B cell (primary cell): ENCODE results near the gene NKAIN2. TPM values are rescaled to one million over a fixed set of nuclear protein-coding genes. Genes with fewer than 3 reads are reported as not detected.

Experiments used
- ATAC-seq: fragments of 200-7000 bp; cut with Tn5 transposase; one replicate; pipeline ENCODE4 v1.10.0; 2021; ENCODE audit warnings: low read depth, mild to moderate bottlenecking, moderate number of reproducible peaks, moderate library complexity
- CTCF ChIA-PET: fragments of 350-600 bp; sonication (Branson Sonifier 250); formaldehyde crosslinking; loops from one replicate; lab custom pipeline; 2021; ENCODE audit warnings: antibody characterized with exemption, inconsistent platforms; lab: Charles Lee
- POLR2A ChIA-PET: fragments of 350-600 bp; sonication (Branson Sonifier 250); formaldehyde crosslinking; loops from one replicate; lab custom pipeline; 2021; ENCODE audit warnings: antibody characterized with exemption; lab: Charles Lee
- DNase-seq: peaks from one replicate; pipeline ENCODE4 v3.0.0; 2013
- H2AFZ ChIP-seq: 2 replicates; pipeline ENCODE4 v1.6.1; 2012; ENCODE audit warnings: mild to moderate bottlenecking, low read depth, low read length; ENCODE audit not compliant: insufficient read depth, poor library complexity, severe bottlenecking
- H3K27ac ChIP-seq, 2 donors: 1 replicate in 1 of 2; 2 replicates in 1 of 2; pipeline ENCODE4 v1.5.1; 2012 to 2013; ENCODE audit warnings: low read length in 2 of 2, mild to moderate bottlenecking in 2 of 2, moderate library complexity in 1 of 2
- H3K27me3 ChIP-seq, 4 experiments: fragments of 200-600 bp in 1 of 4; sonication (generic) in 1 of 4; replicated peaks in 1 of 4; 1 replicate in 2 of 4; 2 replicates in 2 of 4; pipeline versions ENCODE4 v1.6.1 to v1.7.0; 2013 to 2016; ENCODE audit warnings: low read length in 3 of 4, mild to moderate bottlenecking in 2 of 4, mixed read lengths in 1 of 4, moderate library complexity in 1 of 4; ENCODE audit not compliant: insufficient read depth in 4 of 4, control insufficient read depth in 3 of 4; ENCODE audit errors: control extremely low read depth in 1 of 4
- H3K36me3 ChIP-seq, 2 experiments: replicated peaks in 1 of 2; 1 replicate in 1 of 2; 2 replicates in 1 of 2; pipeline versions ENCODE4 v1.6.1 to v1.7.1; 2013; ENCODE audit warnings: low read length in 1 of 2; ENCODE audit not compliant: insufficient read depth in 2 of 2, control insufficient read depth in 1 of 2; ENCODE audit errors: control extremely low read depth in 1 of 2, extremely low read depth in 1 of 2
- H3K4me1 ChIP-seq, 2 donors: fragments of 200-600 bp in 1 of 2; sonication (generic) in 1 of 2; 1 replicate in 1 of 2; 2 replicates in 1 of 2; pipeline versions ENCODE4 v1.5.1 to v1.6.1; 2013 to 2017; ENCODE audit warnings: low read length in 2 of 2; ENCODE audit not compliant: control insufficient read depth in 2 of 2, insufficient read depth in 2 of 2
- H3K4me2 ChIP-seq: replicated peaks from 2 replicates; pipeline ENCODE3; 2012; ENCODE audit warnings: mild to moderate bottlenecking, low read depth, low read length; ENCODE audit not compliant: poor library complexity, severe bottlenecking
- H3K4me3 ChIP-seq, 5 experiments: fragments of 200-600 bp in 1 of 5; sonication (generic) in 1 of 5; 1 replicate in 3 of 5; 2 replicates in 2 of 5; pipeline versions ENCODE4 v1.5.1 to v1.7.0; 2011 to 2016; ENCODE audit warnings: low read length in 4 of 5, mild to moderate bottlenecking in 4 of 5, low read depth in 2 of 5, control low read depth in 1 of 5, moderate library complexity in 1 of 5; ENCODE audit not compliant: insufficient read depth in 1 of 5; ENCODE audit errors: control extremely low read depth in 1 of 5, extremely low read depth in 1 of 5
- H3K79me2 ChIP-seq: fragments of 200-600 bp; sonication (generic); one replicate; pipeline ENCODE4 v1.6.0; 2016; ENCODE audit warnings: low read length; ENCODE audit not compliant: control insufficient read depth, insufficient read depth
- H3K9ac ChIP-seq: fragments of 200-600 bp; sonication (generic); 2 replicates; pipeline ENCODE4 v1.6.1; 2017; ENCODE audit warnings: mild to moderate bottlenecking, low read length, moderate library complexity
- H3K9me3 ChIP-seq, 3 donors: one replicate each; pipeline versions ENCODE4 v1.6.1 to v1.7.1; 2013; ENCODE audit warnings: low read length in 2 of 3; ENCODE audit not compliant: control insufficient read depth in 2 of 3, insufficient read depth in 1 of 3; ENCODE audit errors: control extremely low read depth in 1 of 3
- H4K20me1 ChIP-seq: 2 replicates; pipeline ENCODE4 v1.6.0; 2012; ENCODE audit warnings: mild to moderate bottlenecking, low read length; ENCODE audit not compliant: insufficient read depth, control insufficient read depth, poor library complexity, severe bottlenecking
- H3K27ac Mint-ChIP-seq: one replicate; pipeline ENCODE4 v1.8.0; 2021; ENCODE audit warnings: mixed read lengths
- H3K27me3 Mint-ChIP-seq: one replicate; pipeline ENCODE4 v1.8.0; 2021; ENCODE audit warnings: mixed read lengths
- H3K4me1 Mint-ChIP-seq: one replicate; pipeline ENCODE4 v1.8.0; 2021; ENCODE audit warnings: mixed read lengths
- H3K4me3 Mint-ChIP-seq: one replicate; pipeline ENCODE4 v1.8.0; 2021; ENCODE audit warnings: mixed read lengths
- H3K9me3 Mint-ChIP-seq: one replicate; pipeline ENCODE4 v1.8.0; 2022; ENCODE audit warnings: mixed read lengths; ENCODE audit not compliant: insufficient read depth
- CTCF ChIP-seq: fragments of 200-600 bp; IDR thresholded peaks from one replicate; pipeline ENCODE4 v1.8.0; 2022; ENCODE audit warnings: antibody characterized with exemption, mild to moderate bottlenecking
- EZH2 ChIP-seq: IDR thresholded peaks from 2 replicates; pipeline ENCODE4 v1.6.1; 2012; ENCODE audit warnings: borderline replicate concordance, low read depth, mild to moderate bottlenecking, moderate library complexity, low read length; ENCODE audit not compliant: insufficient read depth, poor library complexity, severe bottlenecking
- WGBS: methylation state at CpG from one replicate; pipeline ENCODE4 v1.1.5; 2013; ENCODE audit warnings: missing lambda C conversion rate; ENCODE audit not compliant: insufficient coverage; 5-methylcytosine and 5-hydroxymethylcytosine counted together
- intact Hi-C: fragments of 100-400 bp; cut with micrococcal nuclease; formaldehyde crosslinking; loops from one replicate; pipeline ENCODE4 v1.10.0; 2022
- polyA plus RNA-seq: library from polyadenylated mRNA; depleted of rRNA; stranded (reverse); fragments of >200 nt; gene quantifications from 2 replicates; pipeline ENCODE4 v1.2.3, GENCODE V29; 2012
- total RNA-seq, 2 donors: library from RNA; stranded (reverse); fragments of 120-200 nt in 1 of 2; gene quantifications; 1 replicate in 1 of 2; 2 replicates in 1 of 2; pipeline versions ENCODE4 v1.2.3 to v1.2.4, GENCODE V29; 2013 to 2022

The NKAIN2 gene
- total and polyA plus RNA-seq, 2 donors (not counting 1 experiment from before 2014, with no cell fraction given): not detected

GRCh38 chr6:124389127-124389526, 585.5 kb downstream of the NKAIN2 start:
- H3K27me3 ChIP-seq: no peaks in the 10 kb centered on the region
- ATAC-seq (no peak), DNase-seq (no peak)
- no peak overlapping the region for H3K9ac ChIP-seq
- no peak overlapping the region for H3K4me3 Mint-ChIP-seq
- POLR2A ChIA-PET: no interaction called here
- no peak overlapping the region for H3K4me3 ChIP-seq
- H3K79me2 ChIP-seq: no peaks in the 10 kb centered on the region
- H3K27ac ChIP-seq: no peak overlapping the region
- no peak overlapping the region for H3K4me2 ChIP-seq
- peaks cover 2% of the 10 kb centered on the region for H3K9me3 Mint-ChIP-seq
- intact Hi-C loops: no loop called here
- H4K20me1 ChIP-seq: no peaks in the 10 kb centered on the region
- no peak overlapping the region for H2AFZ ChIP-seq
- H3K9me3 ChIP-seq: no peaks in the 10 kb centered on the region
- H3K4me1 Mint-ChIP-seq: no peaks in the 10 kb centered on the region
- H3K27ac Mint-ChIP-seq: no peak overlapping the region
- no peaks in the 10 kb centered on the region for H3K36me3 ChIP-seq
- TF ChIP-seq EZH2 (no peak), CTCF (no peak)
- H3K4me1 ChIP-seq: no peaks in the 10 kb centered on the region
- no peaks in the 10 kb centered on the region for H3K27me3 Mint-ChIP-seq
- CTCF ChIA-PET: no interaction called here

- no peak overlapping the region for H2AFZ ChIP-seq
- no peak overlapping the region for H3K4me2 ChIP-seq
- H3K27ac Mint-ChIP-seq: no peak overlapping the region
- H3K79me2 ChIP-seq: no peaks in the 10 kb centered on the region
- H3K27me3 ChIP-seq: no peaks in the 10 kb centered on the region
- no peaks in the 10 kb centered on the region for H3K4me1 ChIP-seq
- no peaks in the 10 kb centered on the region for H3K4me1 Mint-ChIP-seq
- no peak overlapping the region for H3K4me3 Mint-ChIP-seq
- intact Hi-C loops: no loop called here
- no peaks in the 10 kb centered on the region for H3K9me3 ChIP-seq
- no peaks in the 10 kb centered on the region for H3K36me3 ChIP-seq
- DNase-seq (no peak), ATAC-seq (no peak)
- H3K9me3 Mint-ChIP-seq: peaks cover 2% of the 10 kb centered on the region
- WGBS: no CpG with 5 or more reads among the region's 4 CpGs
- TF ChIP-seq EZH2: no peak
- no peak for TF ChIP-seq CTCF
- POLR2A ChIA-PET: no interaction called here
- no peaks in the 10 kb centered on the region for H4K20me1 ChIP-seq
- CTCF ChIA-PET: no interaction called here
- no peak overlapping the region for H3K9ac ChIP-seq
- no peak overlapping the region for H3K27ac ChIP-seq
- no peaks in the 10 kb centered on the region for H3K27me3 Mint-ChIP-seq
- no peak overlapping the region for H3K4me3 ChIP-seq
Measured at GRCh38 chr6:124393536-124393935, 589.9 kb downstream of the NKAIN2 start.
